Endothelial cell of umbilical vein (primary cell): Measurements from ENCODE around the gene TNNT3. TPM values are rescaled to one million over a fixed set of nuclear protein-coding genes. Genes with fewer than 3 reads are reported as not detected.

Source experiments
- BruUV-seq: library from RNA; stranded (reverse); fragments of 400-500 nt; replicated peaks from 2 replicates; lab custom pipeline; 2021; lab: Mats Ljungman, UMichigan
- CTCF ChIA-PET: fragments of 300-600, 350-600 bp; sonication (Branson Sonifier 250); formaldehyde crosslinking; loops from one replicate; lab custom pipeline; 2021; ENCODE audit warnings: antibody characterized with exemption, inconsistent platforms; lab: Charles Lee
- POLR2A ChIA-PET: fragments of 300-600, 350-600 bp; sonication (Branson Sonifier 250); formaldehyde crosslinking; loops from one replicate; lab custom pipeline; 2021; ENCODE audit warnings: antibody characterized with exemption, inconsistent platforms; lab: Charles Lee
- DNase-seq: peaks from one replicate; pipeline ENCODE4 v3.0.0-alpha.2; 2011; ENCODE audit warnings: low read depth, low spot score
- FAIRE-seq: peaks from 2 replicates; lab custom pipeline; 2011; peaks lifted over from hg19 to GRCh38; lab: Jason Lieb, UNC
- H2AFZ ChIP-seq: 2 replicates; pipeline ENCODE4 v1.6.0; 2012; ENCODE audit warnings: low read depth, low read length, control low read depth, inconsistent platforms
- H3K27ac ChIP-seq: 2 replicates; pipeline ENCODE4 v1.5.1; 2011; ENCODE audit warnings: low read depth, mild to moderate bottlenecking, control low read depth, low read length, moderate library complexity; ENCODE audit not compliant: insufficient read depth
- H3K27me3 ChIP-seq, 2 experiments: 2 replicates each; pipeline versions ENCODE4 v1.6.0 to v1.6.1; 2011; ENCODE audit warnings: low read length in 2 of 2, mixed read lengths in 1 of 2; ENCODE audit not compliant: control insufficient read depth in 2 of 2, insufficient read depth in 2 of 2
- H3K36me3 ChIP-seq, 2 experiments: 2 replicates in 1 of 2; 3 replicates in 1 of 2; pipeline ENCODE4 v1.5.1; 2011; ENCODE audit warnings: low read length in 2 of 2, mild to moderate bottlenecking in 1 of 2, moderate library complexity in 1 of 2; ENCODE audit not compliant: control insufficient read depth in 2 of 2, insufficient read depth in 2 of 2; ENCODE audit errors: extremely low read depth in 1 of 2
- H3K4me1 ChIP-seq: 3 replicates; pipeline ENCODE4 v1.5.1; 2011; ENCODE audit warnings: mild to moderate bottlenecking, low read length; ENCODE audit not compliant: control insufficient read depth, insufficient read depth; ENCODE audit errors: extremely low read depth
- H3K4me2 ChIP-seq: 2 replicates; pipeline ENCODE4 v1.6.1; 2011; ENCODE audit warnings: low read length, control low read depth, mixed read lengths; ENCODE audit not compliant: insufficient read depth
- H3K4me3 ChIP-seq, 3 experiments: fragments of 200-600 bp in 1 of 3; sonication (generic), shearing (Covaris generic) in 1 of 3; replicated peaks in 1 of 3; 2 replicates each; pipeline ENCODE4 v1.5.1; 2011 to 2016; ENCODE audit warnings: control low read depth in 3 of 3, low read length in 3 of 3, mild to moderate bottlenecking in 2 of 3, inconsistent platforms in 1 of 3, low read depth in 1 of 3, moderate library complexity in 1 of 3; ENCODE audit not compliant: insufficient read depth in 1 of 3
- H3K79me2 ChIP-seq: 2 replicates; pipeline ENCODE4 v1.6.0; 2012; ENCODE audit warnings: low read length, inconsistent platforms; ENCODE audit not compliant: control insufficient read depth, insufficient read depth
- H3K9ac ChIP-seq: replicated peaks from 2 replicates; pipeline ENCODE3; 2011; ENCODE audit warnings: low read length, control low read depth; ENCODE audit not compliant: insufficient read depth; ENCODE audit errors: extremely low read depth
- H3K9me1 ChIP-seq: replicated peaks from 3 replicates; pipeline ENCODE4 v1.6.0; 2011; ENCODE audit warnings: mild to moderate bottlenecking, low read length; ENCODE audit not compliant: control insufficient read depth, insufficient read depth; ENCODE audit errors: extremely low read depth
- H3K9me3 ChIP-seq: replicated peaks from 2 replicates; pipeline ENCODE4 v1.5.1; 2012; ENCODE audit warnings: low read length, inconsistent platforms; ENCODE audit not compliant: control insufficient read depth, insufficient read depth
- H4K20me1 ChIP-seq: replicated peaks from 2 replicates; pipeline ENCODE3; 2011; ENCODE audit warnings: mild to moderate bottlenecking, low read length; ENCODE audit not compliant: control insufficient read depth, insufficient read depth; ENCODE audit errors: extremely low read depth
- CTCF ChIP-seq, 2 donors: IDR thresholded peaks; 1 replicate in 1 of 2; 2 replicates in 1 of 2; pipeline ENCODE4 v1.5.1; 2011; ENCODE audit warnings: low read length in 2 of 2, mild to moderate bottlenecking in 2 of 2, moderate library complexity in 2 of 2, control low read depth in 1 of 2, inconsistent platforms in 1 of 2, low read depth in 1 of 2; ENCODE audit not compliant: insufficient read depth in 1 of 2; ENCODE audit errors: extremely low read depth in 1 of 2
- EZH2 ChIP-seq: IDR thresholded peaks from 2 replicates; pipeline ENCODE4 v1.6.1; 2012; ENCODE audit warnings: borderline replicate concordance, low read depth, mild to moderate bottlenecking, moderate library complexity, low read length, inconsistent platforms; ENCODE audit not compliant: severe bottlenecking
- FOS ChIP-seq: IDR thresholded peaks from 2 replicates; pipeline ENCODE4 v1.6.1; 2011; ENCODE audit warnings: mild to moderate bottlenecking, low read length, moderate library complexity, borderline replicate concordance; ENCODE audit not compliant: insufficient read depth
- GATA2 ChIP-seq: IDR thresholded peaks from 2 replicates; pipeline ENCODE4 v1.7.0; 2011; ENCODE audit warnings: low read depth, mild to moderate bottlenecking, moderate library complexity, mixed read lengths, low read length; ENCODE audit not compliant: insufficient read length, insufficient read depth
- JUN ChIP-seq: IDR thresholded peaks from 2 replicates; pipeline ENCODE4 v1.6.1; 2011; ENCODE audit warnings: borderline replicate concordance, low read depth; ENCODE audit not compliant: insufficient read length, insufficient read depth
- MAX ChIP-seq: IDR thresholded peaks from 2 replicates; pipeline ENCODE4 v1.6.1; 2011; ENCODE audit not compliant: insufficient read depth, insufficient read length
- MYC ChIP-seq: IDR thresholded peaks from one replicate; pipeline ENCODE4 v1.6.1; 2011; ENCODE audit warnings: mild to moderate bottlenecking, low read depth, low read length
- POLR2A ChIP-seq: IDR thresholded peaks from 2 replicates; pipeline ENCODE4 v1.6.1; 2012; ENCODE audit warnings: low read depth, mild to moderate bottlenecking, control low read depth, low read length
- POLR2AphosphoS5 ChIP-seq: IDR thresholded peaks from 2 replicates; pipeline ENCODE4 v1.6.1; 2012; ENCODE audit warnings: low read depth, mild to moderate bottlenecking, control low read depth, low read length, moderate library complexity; ENCODE audit not compliant: insufficient read depth
- dilution Hi-C: fragments of 300-500 bp; cut with MboI; formaldehyde crosslinking; loops from one replicate; pipeline ENCODE4 v1.15.0; 2019; ENCODE audit warnings: low sequenced_read_pairs; ENCODE audit not compliant: extremely low pct_ligation_motif_present
- intact Hi-C: fragments of 100-400 bp; cut with micrococcal nuclease; formaldehyde crosslinking; loops from one replicate; pipeline ENCODE4 v1.10.0; 2022
- polyA plus RNA-seq, 4 experiments: library from polyadenylated mRNA; depleted of rRNA in 3 of 4; stranded (reverse) in 3 of 4; unstranded in 1 of 4; fragments of >200 nt; gene quantifications; 2 replicates each; pipeline versions ENCODE4 v1.2.1 to v1.2.3, GENCODE V29; 2011 to 2012; ENCODE audit warnings: missing spikeins in 1 of 4
- total RNA-seq: library from RNA; stranded (reverse); gene quantifications from 2 replicates; pipeline ENCODE4 v1.2.3, GENCODE V29; 2021

The TNNT3 gene
- total and polyA plus RNA-seq, 2 donors (not counting 3 experiments of a cell fraction or from before 2014, with no cell fraction given), result not detected

- Histone ChIP-seq H3K9me1 (no peaks in the 10 kb centered on the region), H3K27ac (no peak overlapping the region), H3K36me3 (no peaks in the 10 kb centered on the region), H3K9ac (no peak overlapping the region), H3K4me3 (no peak overlapping the region), H4K20me1 (no peaks in the 10 kb centered on the region), H3K79me2 (no peaks in the 10 kb centered on the region), H2AFZ (no peak overlapping the region), H3K4me1 (no peaks in the 10 kb centered on the region), H3K27me3 (no peaks in the 10 kb centered on the region), H3K4me2 (no peak overlapping the region), H3K9me3 (no peaks in the 10 kb centered on the region)
- ChIA-PET POLR2A (no interaction called here), CTCF (interaction anchor here (1.3 to 4.0 kb wide), 3 partner anchors 16 to 187 kb away, joined by 3 to 23 read pairs (median 7); no protein-coding TSS in a partner anchor)
- dilution Hi-C loops (no loop called here), intact Hi-C loops (no loop called here)
- no peak for TF ChIP-seq MYC
- TF ChIP-seq CTCF (IDR thresholded peaks at IDR 0.05; ENCODE audit: extremely low read depth in 1 of 2, insufficient read depth in 1 of 2, low read depth in 1 of 2, low read length in 2 of 2), result no peak
- no peak for TF ChIP-seq GATA2
- no peak for TF ChIP-seq FOS
- no peak for TF ChIP-seq POLR2AphosphoS5
- no peak for TF ChIP-seq POLR2A
- no peak for TF ChIP-seq JUN
- no peak for TF ChIP-seq EZH2
- TF ChIP-seq MAX, result no peak
- FAIRE-seq (no peak), DNase-seq (no peak)
- BruUV-seq, result no TSS peak
These were observed 44.8 kb downstream of the TNNT3 start for GRCh38 chr11:1964348-1964747.
